Panc1 (cell line): Measurements from ENCODE around the gene JPH3. TPM values are rescaled to one million over a fixed set of nuclear protein-coding genes. Genes with fewer than 3 reads are reported as not detected.

Experiments
- ATAC-seq: fragments of 200-7000 bp; cut with Tn5 transposase; 2 replicates; pipeline ENCODE4 v1.9.1; 2020; ENCODE audit warnings: mild to moderate bottlenecking, moderate library complexity
- BruUV-seq: library from RNA; stranded (reverse); fragments of 400-500 nt; replicated peaks from 2 replicates; lab custom pipeline; 2021; lab: Mats Ljungman, UMichigan
- CTCF ChIA-PET: fragments of 300-600 bp; sonication (Branson Sonifier 250); formaldehyde crosslinking; loops from one replicate; lab custom pipeline; 2022; ENCODE audit warnings: antibody characterized with exemption; lab: Charles Lee
- POLR2A ChIA-PET: fragments of 300-600 bp; sonication (Branson Sonifier 250); formaldehyde crosslinking; loops from one replicate; lab custom pipeline; 2022; ENCODE audit warnings: antibody characterized with exemption; lab: Charles Lee
- DNase-seq: peaks from one replicate; pipeline ENCODE4 v3.0.0-alpha.2; 2010; ENCODE audit warnings: low read depth, low spot score
- H3K27ac ChIP-seq: 2 replicates; pipeline ENCODE4 v1.5.1; 2011; ENCODE audit warnings: mild to moderate bottlenecking, low read length, inconsistent platforms
- H3K27me3 ChIP-seq: fragments of 200-500 bp; sonication (Bioruptor generic); 2 replicates; pipeline ENCODE4 v1.6.0; 2014; ENCODE audit warnings: low read length, inconsistent platforms; ENCODE audit not compliant: control insufficient read depth, insufficient read depth
- H3K36me3 ChIP-seq: fragments of 200-500 bp; sonication (Bioruptor generic); 2 replicates; pipeline ENCODE4 v1.5.1; 2014; ENCODE audit warnings: inconsistent platforms, mild to moderate bottlenecking, low read length, moderate library complexity; ENCODE audit not compliant: control insufficient read depth, insufficient read depth
- H3K4me1 ChIP-seq: 2 replicates; pipeline ENCODE4 v1.5.1; 2011; ENCODE audit warnings: inconsistent platforms, mild to moderate bottlenecking, low read length, moderate library complexity; ENCODE audit not compliant: control insufficient read depth, insufficient read depth
- H3K4me3 ChIP-seq, 2 experiments: 2 replicates each; pipeline ENCODE4 v1.5.1; 2011 to 2012; ENCODE audit warnings: low read depth in 2 of 2, low read length in 2 of 2, mild to moderate bottlenecking in 2 of 2, inconsistent platforms in 1 of 2, moderate library complexity in 1 of 2
- H3K9me3 ChIP-seq: fragments of 200-500 bp; sonication (Bioruptor generic); 2 replicates; pipeline ENCODE4 v1.5.1; 2014; ENCODE audit warnings: low read depth, mild to moderate bottlenecking, inconsistent platforms, low read length, moderate library complexity; ENCODE audit not compliant: control insufficient read depth, insufficient read depth
- POLR2AphosphoS5 ChIP-seq: IDR thresholded peaks from 2 replicates; pipeline ENCODE4 v1.6.1; 2012; ENCODE audit warnings: mild to moderate bottlenecking, low read depth, low read length, moderate library complexity
- SIN3A ChIP-seq: IDR thresholded peaks from 2 replicates; pipeline ENCODE4 v1.6.1; 2012; ENCODE audit warnings: low read depth, mild to moderate bottlenecking, low read length, moderate library complexity, borderline replicate concordance; ENCODE audit not compliant: insufficient read depth
- TCF7L2 ChIP-seq: IDR thresholded peaks from 2 replicates; pipeline ENCODE4 v1.6.1; 2011; ENCODE audit warnings: mild to moderate bottlenecking, low read depth, low read length, inconsistent platforms
- in situ Hi-C: cut with HindIII; loops from 2 replicates; pipeline ENCODE4 v1.10.0; 2016; ENCODE audit warnings: low sequenced_read_pairs, low pct_unique_long_range_greater_than_20kb
- intact Hi-C: fragments of 100-400 bp; cut with micrococcal nuclease; formaldehyde crosslinking; loops from one replicate; pipeline ENCODE4 v1.10.0; 2022; ENCODE audit not compliant: unreplicated experiment
- total RNA-seq: library from RNA; stranded (reverse); gene quantifications from one replicate; pipeline ENCODE4 v1.2.1, GENCODE V29; 2021; ENCODE audit not compliant: unreplicated experiment
- TF ChIP-seq, protein P1 (sequence below), 2 experiments: IDR thresholded peaks; 2 replicates each; pipeline ENCODE4 v1.6.1; 2011 to 2012; ENCODE audit warnings: low read depth in 2 of 2, control low read depth in 1 of 2, low read length in 1 of 2, mild to moderate bottlenecking in 1 of 2, moderate library complexity in 1 of 2; ENCODE audit not compliant: insufficient read depth in 1 of 2
- TF ChIP-seq, protein P2 (sequence below): fragments of 450-650 bp; IDR thresholded peaks from 2 replicates; pipeline ENCODE4 v1.5.1; 2017; ENCODE audit warnings: mild to moderate bottlenecking

JPH3 gene
- total RNA-seq, 1 experiment from 2014 or later, result 1.2 TPM

DNA sequence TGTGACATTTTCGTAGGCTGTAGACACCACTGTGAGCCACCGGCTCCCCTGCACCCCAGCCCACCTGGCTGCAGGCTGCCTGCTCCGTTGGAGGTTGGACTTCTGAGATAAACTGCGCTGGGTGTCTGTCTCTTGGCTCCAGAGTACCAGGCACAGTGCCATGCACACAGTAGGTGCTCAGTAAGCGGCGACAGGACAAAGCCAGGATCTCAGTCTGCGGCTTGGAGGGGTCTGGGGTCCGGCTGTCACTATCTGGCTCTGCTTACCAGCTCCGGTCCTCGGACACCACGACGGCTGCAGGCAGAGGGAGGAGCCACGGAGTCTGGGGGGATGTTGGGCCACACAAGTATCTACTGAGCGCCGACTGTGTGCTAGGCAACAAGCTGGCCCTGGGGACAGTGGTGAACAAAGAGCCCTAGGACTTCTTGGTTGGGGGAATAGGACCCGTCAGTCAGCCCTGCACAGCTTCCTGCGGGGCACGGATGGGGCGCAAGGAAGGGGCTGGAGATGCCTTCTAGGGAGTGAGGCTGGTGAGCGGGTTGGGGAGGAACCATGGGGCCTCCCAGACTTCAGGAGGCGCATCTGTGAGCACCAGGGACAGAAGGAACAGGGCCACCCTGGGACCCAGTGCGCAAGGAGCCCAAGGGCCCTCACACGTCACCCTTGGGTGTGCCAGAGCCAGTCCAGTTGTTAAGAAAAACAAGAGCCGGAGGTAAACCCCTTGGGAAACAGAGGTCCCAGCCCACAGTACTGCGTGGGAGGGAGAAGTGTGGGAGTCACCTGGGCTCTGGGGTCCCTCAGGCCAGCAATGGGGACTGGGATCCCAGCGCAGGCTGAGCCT, 17.3 kb downstream of the JPH3 start:
- ATAC-seq (no peak), DNase-seq (no peak)
- Histone ChIP-seq H3K36me3 (no peaks in the 10 kb centered on the region), H3K4me1 (no peaks in the 10 kb centered on the region), H3K27ac (no peak overlapping the region), H3K27me3 (no peaks in the 10 kb centered on the region), H3K9me3 (no peaks in the 10 kb centered on the region), H3K4me3 (no peak overlapping the region)
- in situ Hi-C loops (no loop called here), intact Hi-C loops (no loop called here)
- no TSS peak for BruUV-seq
- POLR2A ChIA-PET, result no interaction called here
- TF ChIP-seq POLR2AphosphoS5 (no peak), SIN3A (no peak), TCF7L2 (no peak)
- TF ChIP-seq, protein P1, sequence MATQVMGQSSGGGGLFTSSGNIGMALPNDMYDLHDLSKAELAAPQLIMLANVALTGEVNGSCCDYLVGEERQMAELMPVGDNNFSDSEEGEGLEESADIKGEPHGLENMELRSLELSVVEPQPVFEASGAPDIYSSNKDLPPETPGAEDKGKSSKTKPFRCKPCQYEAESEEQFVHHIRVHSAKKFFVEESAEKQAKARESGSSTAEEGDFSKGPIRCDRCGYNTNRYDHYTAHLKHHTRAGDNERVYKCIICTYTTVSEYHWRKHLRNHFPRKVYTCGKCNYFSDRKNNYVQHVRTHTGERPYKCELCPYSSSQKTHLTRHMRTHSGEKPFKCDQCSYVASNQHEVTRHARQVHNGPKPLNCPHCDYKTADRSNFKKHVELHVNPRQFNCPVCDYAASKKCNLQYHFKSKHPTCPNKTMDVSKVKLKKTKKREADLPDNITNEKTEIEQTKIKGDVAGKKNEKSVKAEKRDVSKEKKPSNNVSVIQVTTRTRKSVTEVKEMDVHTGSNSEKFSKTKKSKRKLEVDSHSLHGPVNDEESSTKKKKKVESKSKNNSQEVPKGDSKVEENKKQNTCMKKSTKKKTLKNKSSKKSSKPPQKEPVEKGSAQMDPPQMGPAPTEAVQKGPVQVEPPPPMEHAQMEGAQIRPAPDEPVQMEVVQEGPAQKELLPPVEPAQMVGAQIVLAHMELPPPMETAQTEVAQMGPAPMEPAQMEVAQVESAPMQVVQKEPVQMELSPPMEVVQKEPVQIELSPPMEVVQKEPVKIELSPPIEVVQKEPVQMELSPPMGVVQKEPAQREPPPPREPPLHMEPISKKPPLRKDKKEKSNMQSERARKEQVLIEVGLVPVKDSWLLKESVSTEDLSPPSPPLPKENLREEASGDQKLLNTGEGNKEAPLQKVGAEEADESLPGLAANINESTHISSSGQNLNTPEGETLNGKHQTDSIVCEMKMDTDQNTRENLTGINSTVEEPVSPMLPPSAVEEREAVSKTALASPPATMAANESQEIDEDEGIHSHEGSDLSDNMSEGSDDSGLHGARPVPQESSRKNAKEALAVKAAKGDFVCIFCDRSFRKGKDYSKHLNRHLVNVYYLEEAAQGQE (IDR thresholded peaks at IDR 0.05; ENCODE audit: insufficient read depth in 1 of 2, low read depth in 2 of 2, low read length in 1 of 2), result no peak
- CTCF ChIA-PET, result no interaction called here

DNA sequence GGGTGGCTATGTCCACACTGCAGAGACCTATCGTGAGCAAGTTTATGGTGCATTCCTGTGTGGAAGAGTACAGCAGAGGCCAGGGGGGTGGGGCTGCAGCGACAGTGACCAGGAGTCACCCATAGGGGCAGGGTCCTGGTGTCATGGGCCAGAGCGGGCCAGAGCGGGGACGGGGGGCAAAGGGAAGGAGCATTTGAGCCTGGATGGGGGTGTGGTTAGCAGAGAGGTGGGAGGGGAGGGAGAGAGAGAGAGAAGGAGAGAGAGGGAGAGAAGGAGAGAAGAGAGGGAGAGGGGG, 17.8 kb downstream of the JPH3 start:
- intact Hi-C loops, result no loop called here
- POLR2A ChIA-PET, result no interaction called here
- CTCF ChIA-PET, result no interaction called here
- ATAC-seq (peak; percentile 70), DNase-seq (no peak)
- no TSS peak for BruUV-seq
- no peaks in the 10 kb centered on the region for H3K27me3 ChIP-seq
- H3K4me1 ChIP-seq, result no peaks in the 10 kb centered on the region
- in situ Hi-C loops, result no loop called here
- no peaks in the 10 kb centered on the region for H3K36me3 ChIP-seq
- TF ChIP-seq, protein P2, sequence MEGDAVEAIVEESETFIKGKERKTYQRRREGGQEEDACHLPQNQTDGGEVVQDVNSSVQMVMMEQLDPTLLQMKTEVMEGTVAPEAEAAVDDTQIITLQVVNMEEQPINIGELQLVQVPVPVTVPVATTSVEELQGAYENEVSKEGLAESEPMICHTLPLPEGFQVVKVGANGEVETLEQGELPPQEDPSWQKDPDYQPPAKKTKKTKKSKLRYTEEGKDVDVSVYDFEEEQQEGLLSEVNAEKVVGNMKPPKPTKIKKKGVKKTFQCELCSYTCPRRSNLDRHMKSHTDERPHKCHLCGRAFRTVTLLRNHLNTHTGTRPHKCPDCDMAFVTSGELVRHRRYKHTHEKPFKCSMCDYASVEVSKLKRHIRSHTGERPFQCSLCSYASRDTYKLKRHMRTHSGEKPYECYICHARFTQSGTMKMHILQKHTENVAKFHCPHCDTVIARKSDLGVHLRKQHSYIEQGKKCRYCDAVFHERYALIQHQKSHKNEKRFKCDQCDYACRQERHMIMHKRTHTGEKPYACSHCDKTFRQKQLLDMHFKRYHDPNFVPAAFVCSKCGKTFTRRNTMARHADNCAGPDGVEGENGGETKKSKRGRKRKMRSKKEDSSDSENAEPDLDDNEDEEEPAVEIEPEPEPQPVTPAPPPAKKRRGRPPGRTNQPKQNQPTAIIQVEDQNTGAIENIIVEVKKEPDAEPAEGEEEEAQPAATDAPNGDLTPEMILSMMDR, result no peak
- TF ChIP-seq, protein P1 (IDR thresholded peaks at IDR 0.05; ENCODE audit: insufficient read depth in 1 of 2, low read depth in 2 of 2, low read length in 1 of 2), result no peak
- TF ChIP-seq TCF7L2 (no peak), POLR2AphosphoS5 (no peak), SIN3A (no peak)
- no peaks in the 10 kb centered on the region for H3K9me3 ChIP-seq
- no peak overlapping the region for H3K27ac ChIP-seq
- H3K4me3 ChIP-seq, result no peak overlapping the region
